ENCODE results near the gene GABRQ.

GABRQ gene

GRCh38 chrX:152637649-152638442 is at the start of gene GABRQ:
GABRQ (plus strand) TSS chrX:152637895; CDS start chrX:152638203, 308 bp downstream.
- no peaks in the 10 kb centered on the region for H3K79me2 ChIP-seq (ENCODE audit: low read length)
- no peaks in the 10 kb centered on the region for H3K36me3 ChIP-seq (replicated peaks; ENCODE audit: insufficient read depth, low read length)
- peak within 1 kb of the TSS; percentile 41; the same call in 1 of the 2 replicates for H3K4me2 ChIP-seq (ENCODE audit: low read depth, low read length)
- no peaks in the 10 kb centered on the region for H3K9me2 ChIP-seq (replicated peaks; ENCODE audit: insufficient read depth, low read length)
- no peaks in the 10 kb centered on the region for H3K9me3 ChIP-seq (replicated peaks; ENCODE audit: insufficient read depth, low read length)
- H3K27ac ChIP-seq (ENCODE audit: low read length): no peak within 1 kb of the TSS
- H2AFZ ChIP-seq (ENCODE audit: low read length): no peak within 1 kb of the TSS
- H3K9ac ChIP-seq (ENCODE audit: low read length): no peak within 1 kb of the TSS
- H3F3A ChIP-seq (ENCODE audit: insufficient read depth, low read length): no peaks in the 10 kb centered on the region
- TF ChIP-seq EZH2phosphoT487 (IDR thresholded peaks at IDR 0.05; ENCODE audit: low read length) (no peak), EZH2 (optimal IDR thresholded peaks at IDR 0.05; ENCODE audit: low read depth, low read length) (no peak), CTCF (IDR thresholded peaks at IDR 0.05; ENCODE audit: low read length) (no peak)
- DNase-seq: peak; percentile 67
- peak within 1 kb of the TSS; percentile 27; the same call in 1 of the 2 replicates for H3K4me3 ChIP-seq (ENCODE audit: low read length)
- no peaks in the 10 kb centered on the region for H4K20me1 ChIP-seq (ENCODE audit: insufficient read depth, low read length)
- H3K27me3 ChIP-seq (replicated peaks; ENCODE audit: insufficient read depth, low read length): no peaks in the 10 kb centered on the region
- no peaks in the 10 kb centered on the region for H3K4me1 ChIP-seq (ENCODE audit: low read length)

GRCh38 chrX:152588206-152588605 is 49.5 kb upstream of the GABRQ start:
- no peaks in the 10 kb centered on the region for H3K36me3 ChIP-seq (replicated peaks; ENCODE audit: insufficient read depth, low read length)
- H3K9ac ChIP-seq (ENCODE audit: low read length): no peak overlapping the region
- no peak for TF ChIP-seq EZH2 (optimal IDR thresholded peaks at IDR 0.05; ENCODE audit: low read depth, low read length)
- TF ChIP-seq CTCF (IDR thresholded peaks at IDR 0.05; ENCODE audit: low read length): no peak
- no peak for TF ChIP-seq EZH2phosphoT487 (IDR thresholded peaks at IDR 0.05; ENCODE audit: low read length)
- H3K27me3 ChIP-seq (replicated peaks; ENCODE audit: insufficient read depth, low read length): no peaks in the 10 kb centered on the region
- no peaks in the 10 kb centered on the region for H4K20me1 ChIP-seq (ENCODE audit: insufficient read depth, low read length)
- H3K4me3 ChIP-seq (ENCODE audit: low read length): no peak overlapping the region
- no peak overlapping the region for H3K4me2 ChIP-seq (ENCODE audit: low read depth, low read length)
- H3K9me2 ChIP-seq (replicated peaks; ENCODE audit: insufficient read depth, low read length): no peaks in the 10 kb centered on the region
- H3K4me1 ChIP-seq (ENCODE audit: low read length): no peaks in the 10 kb centered on the region
- H3F3A ChIP-seq (ENCODE audit: insufficient read depth, low read length): no peaks in the 10 kb centered on the region
- H3K9me3 ChIP-seq (replicated peaks; ENCODE audit: insufficient read depth, low read length): no peaks in the 10 kb centered on the region
- H3K79me2 ChIP-seq (ENCODE audit: low read length): no peaks in the 10 kb centered on the region
- H3K27ac ChIP-seq (ENCODE audit: low read length): no peak overlapping the region
- no peak for DNase-seq
- no peak overlapping the region for H2AFZ ChIP-seq (ENCODE audit: low read length)

GRCh38 chrX:152600853-152601633 is 36.7 kb upstream of the GABRQ start:
- Histone ChIP-seq H3K27ac (ENCODE audit: low read length) (no peak overlapping the region), H3K4me2 (ENCODE audit: low read depth, low read length) (no peak overlapping the region), H3K4me3 (ENCODE audit: low read length) (no peak overlapping the region), H3K9me3 (replicated peaks; ENCODE audit: insufficient read depth, low read length) (no peaks in the 10 kb centered on the region), H3K27me3 (replicated peaks; ENCODE audit: insufficient read depth, low read length) (no peaks in the 10 kb centered on the region), H3K9me2 (replicated peaks; ENCODE audit: insufficient read depth, low read length) (no peaks in the 10 kb centered on the region), H3K79me2 (ENCODE audit: low read length) (no peaks in the 10 kb centered on the region), H3K4me1 (ENCODE audit: low read length) (no peaks in the 10 kb centered on the region), H2AFZ (ENCODE audit: low read length) (no peak overlapping the region), H3K36me3 (replicated peaks; ENCODE audit: insufficient read depth, low read length) (no peaks in the 10 kb centered on the region), H3F3A (ENCODE audit: insufficient read depth, low read length) (no peaks in the 10 kb centered on the region), H4K20me1 (ENCODE audit: insufficient read depth, low read length) (no peaks in the 10 kb centered on the region), H3K9ac (ENCODE audit: low read length) (no peak overlapping the region)
- TF ChIP-seq EZH2phosphoT487 (IDR thresholded peaks at IDR 0.05; ENCODE audit: low read length) (no peak), EZH2 (optimal IDR thresholded peaks at IDR 0.05; ENCODE audit: low read depth, low read length) (no peak), CTCF (IDR thresholded peaks at IDR 0.05; ENCODE audit: low read length) (no peak)
- DNase-seq: no peak
